NCI-H460 (cell line): Measurements from ENCODE around the gene DCLK3. TPM values are rescaled to one million over a fixed set of nuclear protein-coding genes. Genes with fewer than 3 reads are reported as not detected.
A peak's percentile ranks its signal among the peaks of the same experiment; 100 is the strongest.

ENCODE experiments used
- DNase-seq: peaks from one replicate; pipeline ENCODE4 v3.0.0-alpha.2; 2016; ENCODE audit warnings: low read depth; ENCODE audit errors: extremely low read depth
- total RNA-seq: library from RNA; depleted of rRNA; stranded (reverse); fragments of >200 nt; shearing (Covaris generic); gene quantifications from 2 replicates; pipeline ENCODE4 v1.2.3, GENCODE V29; 2014

DCLK3 gene
- total RNA-seq, 1 experiment from 2014 or later: not detected

GRCh38 chr3:36709826-36710365, 54.5 kb downstream of the DCLK3 start:
- no peak for DNase-seq

- no peak for DNase-seq
Observed at GRCh38 chr3:36709281-36709680, 55.1 kb downstream of the DCLK3 start.

- peak; percentile 82 for DNase-seq
Observed at GRCh38 chr3:36707623-36708409, 56.5 kb downstream of the DCLK3 start.

- no peak for DNase-seq
Observed at GRCh38 chr3:36705015-36705414, 59.3 kb downstream of the DCLK3 start.

- no peak for DNase-seq
Observed at GRCh38 chr3:36704280-36704679, 60.1 kb downstream of the DCLK3 start.

GRCh38 chr3:36701249-36701572, 63.1 kb downstream of the DCLK3 start:
- DNase-seq: no peak

GRCh38 chr3:36700537-36701248, 63.7 kb downstream of the DCLK3 start:
- peak; percentile 67 for DNase-seq

GRCh38 chr3:36698314-36698713, 66.0 kb downstream of the DCLK3 start:
- no peak for DNase-seq

- DNase-seq: no peak
Observed at GRCh38 chr3:36697229-36698001, 66.9 kb downstream of the DCLK3 start.

- DNase-seq: no peak
Observed at GRCh38 chr3:36696799-36697198, 67.6 kb downstream of the DCLK3 start.

- DNase-seq: no peak
Observed at GRCh38 chr3:36695769-36696137, 68.6 kb downstream of the DCLK3 start.

GRCh38 chr3:36695113-36695768, 69.1 kb downstream of the DCLK3 start:
- DNase-seq: no peak

GRCh38 chr3:36693670-36694069, 70.7 kb downstream of the DCLK3 start:
- DNase-seq: no peak

- DNase-seq: no peak
Observed at GRCh38 chr3:36689560-36689959, 74.8 kb downstream of the DCLK3 start.

- no peak for DNase-seq
Observed at GRCh38 chr3:36688815-36689214, 75.5 kb downstream of the DCLK3 start.

GRCh38 chr3:36686516-36686915, 77.8 kb downstream of the DCLK3 start:
- no peak for DNase-seq

GRCh38 chr3:36681867-36682266, 82.5 kb downstream of the DCLK3 start:
- no peak for DNase-seq

- DNase-seq: no peak
Observed at GRCh38 chr3:36680952-36681351, 83.4 kb downstream of the DCLK3 start.

GRCh38 chr3:36679384-36680200, 84.8 kb downstream of the DCLK3 start:
- DNase-seq: peak; percentile 38
